Measurements from ENCODE around the gene LRRC19.

LRRC19 gene

GRCh38 chr9:27005491-27005890 is at the start of gene LRRC19:
Gene LRRC19 (minus strand): TSS chr9:27005672. CDS start chr9:26999694, 5,978 bp downstream.
- DNase-seq: no peak

- DNase-seq: no peak
Measured at GRCh38 chr9:27054841-27055240, 49.4 kb upstream of the LRRC19 start.

- no peak for DNase-seq
Measured at GRCh38 chr9:27054125-27054524, 48.7 kb upstream of the LRRC19 start.

GRCh38 chr9:27053369-27054022 is 48.0 kb upstream of the LRRC19 start:
- no peak for DNase-seq

- no peak for DNase-seq
Measured at GRCh38 chr9:27047136-27047535, 41.7 kb upstream of the LRRC19 start.

GRCh38 chr9:27043176-27043575 is 37.7 kb upstream of the LRRC19 start:
- DNase-seq: no peak

GRCh38 chr9:27042476-27042875 is 37.0 kb upstream of the LRRC19 start:
- no peak for DNase-seq

- DNase-seq: no peak
Measured at GRCh38 chr9:27041746-27042145, 36.3 kb upstream of the LRRC19 start.

- DNase-seq: no peak
Measured at GRCh38 chr9:27037499-27037898, 32.0 kb upstream of the LRRC19 start.

GRCh38 chr9:27033815-27034403 is 28.4 kb upstream of the LRRC19 start:
- peak in 1 of 2 experiments; percentile 29 for DNase-seq

- DNase-seq: no peak
Measured at GRCh38 chr9:27029186-27029585, 23.7 kb upstream of the LRRC19 start.

GRCh38 chr9:27022920-27023319 is 17.4 kb upstream of the LRRC19 start:
- no peak for DNase-seq

GRCh38 chr9:27019589-27019988 is 14.1 kb upstream of the LRRC19 start:
- no peak for DNase-seq

GRCh38 chr9:27003426-27004077 is 1.9 kb downstream of the LRRC19 start:
- no peak for DNase-seq

- no peak for DNase-seq
Measured at GRCh38 chr9:26995810-26996209, 9.7 kb downstream of the LRRC19 start.

GRCh38 chr9:26983340-26983739 is 22.1 kb downstream of the LRRC19 start:
- DNase-seq: no peak

- peak in 1 of 2 experiments; percentile 24 for DNase-seq
Measured at GRCh38 chr9:26975728-26976707, 29.5 kb downstream of the LRRC19 start.

GRCh38 chr9:26974927-26975326 is 30.5 kb downstream of the LRRC19 start:
- DNase-seq: no peak

GRCh38 chr9:26973989-26974388 is 31.5 kb downstream of the LRRC19 start:
- no peak for DNase-seq

- DNase-seq: no peak
Measured at GRCh38 chr9:26971721-26972120, 33.8 kb downstream of the LRRC19 start.

- DNase-seq: no peak
Measured at GRCh38 chr9:26956860-26957233, 48.6 kb downstream of the LRRC19 start.

GRCh38 chr9:26955921-26956859 is 49.3 kb downstream of the LRRC19 start, which contains the start of gene IFT74:
Gene IFT74 (plus strand): TSS chr9:26956412. CDS start chr9:26961968, 5,556 bp downstream.
- peak; percentile 95 to 96 for DNase-seq
